GM23338 (cell line): ENCODE data around the gene CMPK1. TPM values are rescaled to one million over a fixed set of nuclear protein-coding genes. Genes with fewer than 3 reads are reported as not detected.

ENCODE experiments used
- ATAC-seq: fragments of 200-7000 bp; cut with Tn5 transposase; 3 replicates; pipeline ENCODE4 v1.9.1; 2020
- DNase-seq: peaks from one replicate; pipeline ENCODE4 v3.0.0-alpha.2; 2015; ENCODE audit warnings: low spot score
- H2AFZ ChIP-seq: fragments of 200-600 bp; sonication (generic); 2 replicates; pipeline ENCODE4 v1.8.0; 2016; ENCODE audit warnings: antibody characterized with exemption, mild to moderate bottlenecking, moderate library complexity
- H3F3A ChIP-seq: fragments of 200-600 bp; sonication (generic); replicated peaks from 2 replicates; pipeline ENCODE4 v1.8.0; 2017; ENCODE audit warnings: antibody characterized with exemption, mixed run types, low read depth
- H3K27ac ChIP-seq: fragments of 200-600 bp; sonication (generic); 2 replicates; pipeline ENCODE4 v1.6.1; 2016; ENCODE audit warnings: low read depth
- H3K27me3 ChIP-seq: fragments of 200-600 bp; sonication (generic); 2 replicates; pipeline ENCODE4 v1.8.0; 2016; ENCODE audit warnings: mild to moderate bottlenecking, mixed run types, moderate library complexity; ENCODE audit not compliant: insufficient read depth
- H3K36me3 ChIP-seq: fragments of 200-600 bp; sonication (generic); 2 replicates; pipeline ENCODE4 v1.8.0; 2016; ENCODE audit warnings: mild to moderate bottlenecking; ENCODE audit not compliant: insufficient read depth
- H3K4me1 ChIP-seq: fragments of 200-600 bp; sonication (generic); 2 replicates; pipeline ENCODE4 v1.8.0; 2016; ENCODE audit warnings: mild to moderate bottlenecking, moderate library complexity; ENCODE audit not compliant: insufficient read depth
- H3K4me2 ChIP-seq: fragments of 200-600 bp; sonication (generic); 2 replicates; pipeline ENCODE4 v1.7.1; 2017; ENCODE audit warnings: mixed run types
- H3K4me3 ChIP-seq: fragments of 200-600 bp; sonication (generic); 2 replicates; pipeline ENCODE4 v1.6.1; 2016; ENCODE audit warnings: mixed run types
- H3K79me2 ChIP-seq: fragments of 200-600 bp; sonication (generic); replicated peaks from 2 replicates; pipeline ENCODE4 v1.8.0; 2017; ENCODE audit warnings: mild to moderate bottlenecking; ENCODE audit not compliant: insufficient read depth
- H3K9me2 ChIP-seq: fragments of 200-600 bp; sonication (generic); 2 replicates; pipeline ENCODE4 v1.8.0; 2017; ENCODE audit not compliant: insufficient read depth
- H4K20me1 ChIP-seq: fragments of 200-600 bp; sonication (generic); replicated peaks from 2 replicates; pipeline ENCODE4 v1.8.0; 2017; ENCODE audit warnings: mild to moderate bottlenecking; ENCODE audit not compliant: insufficient read depth
- H3K27ac Mint-ChIP-seq: 2 replicates; pipeline ENCODE4 v1.8.0; 2020; ENCODE audit warnings: inconsistent platforms, mild to moderate bottlenecking, moderate library complexity, mixed read lengths
- H3K27me3 Mint-ChIP-seq: 3 replicates; pipeline ENCODE4 v1.8.0; 2022; ENCODE audit warnings: low read depth, mild to moderate bottlenecking, moderate library complexity, mixed read lengths, inconsistent platforms; ENCODE audit not compliant: insufficient read depth, poor library complexity
- H3K36me3 Mint-ChIP-seq: 3 replicates; pipeline ENCODE4 v1.8.0; 2021; ENCODE audit warnings: low read depth, mild to moderate bottlenecking, inconsistent platforms, moderate library complexity, mixed read lengths
- H3K4me1 Mint-ChIP-seq: 3 replicates; pipeline ENCODE4 v1.8.0; 2020; ENCODE audit warnings: mild to moderate bottlenecking, inconsistent platforms, mixed read lengths
- H3K4me3 Mint-ChIP-seq: 3 replicates; pipeline ENCODE4 v1.8.0; 2021; ENCODE audit warnings: moderate library complexity, mild to moderate bottlenecking, inconsistent platforms, mixed read lengths
- H3K9me3 Mint-ChIP-seq: 3 replicates; pipeline ENCODE4 v1.8.0; 2020; ENCODE audit warnings: moderate library complexity, mild to moderate bottlenecking, inconsistent platforms, mixed read lengths
- EZH2phosphoT487 ChIP-seq: fragments of 200-600 bp; sonication (generic); IDR thresholded peaks from one replicate; pipeline ENCODE4 v1.8.1; 2018; ENCODE audit warnings: antibody characterized with exemption; ENCODE audit not compliant: unreplicated experiment
- NANOG ChIP-seq: IDR thresholded peaks from 2 replicates; pipeline ENCODE4 v1.6.1; 2016; ENCODE audit warnings: antibody characterized with exemption, borderline replicate concordance
- STAT1 ChIP-seq: IDR thresholded peaks from one replicate; pipeline ENCODE4 v1.6.1; 2016; ENCODE audit warnings: antibody characterized with exemption; ENCODE audit not compliant: unreplicated experiment
- ZNF114 ChIP-seq: fragments of 250-450 bp; sonication (Bioruptor Pico); IDR thresholded peaks from 2 replicates; pipeline ENCODE4 v1.5.0; 2020; ENCODE audit warnings: mild to moderate bottlenecking, moderate library complexity
- ZNF462 ChIP-seq: fragments of 250-450 bp; sonication (Bioruptor Pico); IDR thresholded peaks from 2 replicates; pipeline ENCODE4 v1.5.0; 2020; ENCODE audit warnings: mild to moderate bottlenecking, moderate library complexity
- polyA plus RNA-seq: library from polyadenylated mRNA; unstranded; fragments of >200 nt; fragmentation: Nextera tagmentation; extraction: Ambion mirVana; gene quantifications from 2 replicates; pipeline ENCODE4 v1.2.1, GENCODE V29; 2016
- total RNA-seq: library from RNA; depleted of rRNA; stranded (reverse); fragments of >200 nt; shearing (Covaris generic); gene quantifications from 2 replicates; pipeline ENCODE4 v1.2.3, GENCODE V29; 2014
- TF ChIP-seq, protein P1 (sequence below): IDR thresholded peaks from 2 replicates; pipeline ENCODE4 v1.6.1; 2016; ENCODE audit warnings: antibody characterized with exemption

CMPK1 gene
- total and polyA plus RNA-seq, 2 experiments from 2014 or later = 22.8 to 28.6 TPM

- Histone ChIP-seq H3K27me3 (no peaks in the 10 kb centered on the region), H3K4me1 (no peaks in the 10 kb centered on the region), H3F3A (no peaks in the 10 kb centered on the region), H3K36me3 (peaks cover 61% of the 10 kb centered on the region), H3K4me2 (no peak overlapping the region), H3K9me2 (no peaks in the 10 kb centered on the region), H4K20me1 (peaks cover 5% of the 10 kb centered on the region), H3K4me3 (no peak overlapping the region), H2AFZ (no peak overlapping the region), H3K27ac (no peak overlapping the region), H3K79me2 (peaks cover 2% of the 10 kb centered on the region; the same call in 1 of the 2 replicates)
- TF ChIP-seq, protein P1, sequence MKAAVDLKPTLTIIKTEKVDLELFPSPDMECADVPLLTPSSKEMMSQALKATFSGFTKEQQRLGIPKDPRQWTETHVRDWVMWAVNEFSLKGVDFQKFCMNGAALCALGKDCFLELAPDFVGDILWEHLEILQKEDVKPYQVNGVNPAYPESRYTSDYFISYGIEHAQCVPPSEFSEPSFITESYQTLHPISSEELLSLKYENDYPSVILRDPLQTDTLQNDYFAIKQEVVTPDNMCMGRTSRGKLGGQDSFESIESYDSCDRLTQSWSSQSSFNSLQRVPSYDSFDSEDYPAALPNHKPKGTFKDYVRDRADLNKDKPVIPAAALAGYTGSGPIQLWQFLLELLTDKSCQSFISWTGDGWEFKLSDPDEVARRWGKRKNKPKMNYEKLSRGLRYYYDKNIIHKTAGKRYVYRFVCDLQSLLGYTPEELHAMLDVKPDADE = no peak
- no peak for TF ChIP-seq NANOG
- TF ChIP-seq STAT1 = no peak
- no peak for TF ChIP-seq EZH2phosphoT487
- Mint-ChIP-seq H3K27ac (no peak overlapping the region), H3K9me3 (no peaks in the 10 kb centered on the region), H3K4me3 (no peak overlapping the region), H3K27me3 (peaks cover 3% of the 10 kb centered on the region), H3K4me1 (no peaks in the 10 kb centered on the region), H3K36me3 (peaks cover 48% of the 10 kb centered on the region)
- ATAC-seq (no peak), DNase-seq (no peak)
These were observed 35.4 kb upstream of the CMPK1 start for GRCh38 chr1:47298025-47298699.

- no peak overlapping the region for H3K4me2 ChIP-seq
- H3K4me1 ChIP-seq = peaks cover 13% of the 10 kb centered on the region; the same call in 1 of the 2 replicates
- Mint-ChIP-seq H3K9me3 (no peaks in the 10 kb centered on the region), H3K36me3 (peaks cover 62% of the 10 kb centered on the region), H3K4me1 (peaks cover 10% of the 10 kb centered on the region), H3K27ac (no peak overlapping the region), H3K27me3 (no peaks in the 10 kb centered on the region), H3K4me3 (no peak overlapping the region)
- no peak overlapping the region for H2AFZ ChIP-seq
- H3K27ac ChIP-seq = no peak overlapping the region
- peaks cover 59% of the 10 kb centered on the region for H3K36me3 ChIP-seq
- no peak for DNase-seq
- peaks cover 30% of the 10 kb centered on the region for H3K79me2 ChIP-seq
- no peak overlapping the region for H3K4me3 ChIP-seq
- H4K20me1 ChIP-seq = peaks cover 17% of the 10 kb centered on the region
- no peak for TF ChIP-seq ZNF114
- TF ChIP-seq STAT1 = no peak
- TF ChIP-seq ZNF462 (CRISPR knock-in tag) = no peak
- no peak for ATAC-seq
- H3K9me2 ChIP-seq = no peaks in the 10 kb centered on the region
- no peaks in the 10 kb centered on the region for H3K27me3 ChIP-seq
- H3F3A ChIP-seq = no peaks in the 10 kb centered on the region
These were observed 31.1 kb upstream of the CMPK1 start for GRCh38 chr1:47302472-47302871.
